Cardiac muscle cell (in vitro differentiated cells and primary cell): ENCODE results near the gene SCTR. TPM values are rescaled to one million over a fixed set of nuclear protein-coding genes. Genes with fewer than 3 reads are reported as not detected.

ENCODE experiments used
- DNase-seq, 2 donors: peaks; one replicate each; pipeline versions ENCODE4 v3.0.0 to v3.0.0-alpha.2; 2010 to 2017; ENCODE audit warnings: low read depth in 1 of 2, low spot score in 1 of 2
- H3K27ac ChIP-seq: fragments of 200-600 bp; sonication (generic); 2 replicates; pipeline ENCODE4 v1.5.1; 2016
- H3K27me3 ChIP-seq: fragments of 200-600 bp; sonication (generic); 2 replicates; pipeline ENCODE4 v1.6.0; 2016; ENCODE audit warnings: control low read depth
- H3K36me3 ChIP-seq: fragments of 200-600 bp; sonication (generic); 2 replicates; pipeline ENCODE4 v1.5.1; 2016; ENCODE audit warnings: control low read depth
- H3K4me1 ChIP-seq: fragments of 200-600 bp; sonication (generic); 2 replicates; pipeline ENCODE4 v1.8.1; 2017; ENCODE audit warnings: low read depth, mild to moderate bottlenecking, mixed run types
- H3K4me3 ChIP-seq: fragments of 200-600 bp; sonication (generic); 2 replicates; pipeline ENCODE4 v1.5.1; 2016; ENCODE audit warnings: mild to moderate bottlenecking
- H3K9me3 ChIP-seq: fragments of 200-600 bp; sonication (generic); 2 replicates; pipeline ENCODE4 v1.5.1; 2017; ENCODE audit warnings: low read depth, mild to moderate bottlenecking, control low read depth
- CTCF ChIP-seq: IDR thresholded peaks from 2 replicates; pipeline ENCODE4 v1.5.1; 2012; ENCODE audit warnings: low read depth, mild to moderate bottlenecking, low read length
- polyA plus RNA-seq: library from polyadenylated mRNA; unstranded; fragments of >200 nt; fragmentation: Nextera tagmentation; extraction: Ambion mirVana; gene quantifications from 2 replicates; pipeline ENCODE4 v1.2.1, GENCODE V29; 2016
- total RNA-seq: library from RNA; depleted of rRNA; stranded (reverse); fragments of >200 nt; gene quantifications from 2 replicates; pipeline ENCODE4 v1.2.3, GENCODE V29; 2016

Gene SCTR
- total and polyA plus RNA-seq, 2 experiments from 2014 or later, result 0.09 TPM; not detected in 1

DNA sequence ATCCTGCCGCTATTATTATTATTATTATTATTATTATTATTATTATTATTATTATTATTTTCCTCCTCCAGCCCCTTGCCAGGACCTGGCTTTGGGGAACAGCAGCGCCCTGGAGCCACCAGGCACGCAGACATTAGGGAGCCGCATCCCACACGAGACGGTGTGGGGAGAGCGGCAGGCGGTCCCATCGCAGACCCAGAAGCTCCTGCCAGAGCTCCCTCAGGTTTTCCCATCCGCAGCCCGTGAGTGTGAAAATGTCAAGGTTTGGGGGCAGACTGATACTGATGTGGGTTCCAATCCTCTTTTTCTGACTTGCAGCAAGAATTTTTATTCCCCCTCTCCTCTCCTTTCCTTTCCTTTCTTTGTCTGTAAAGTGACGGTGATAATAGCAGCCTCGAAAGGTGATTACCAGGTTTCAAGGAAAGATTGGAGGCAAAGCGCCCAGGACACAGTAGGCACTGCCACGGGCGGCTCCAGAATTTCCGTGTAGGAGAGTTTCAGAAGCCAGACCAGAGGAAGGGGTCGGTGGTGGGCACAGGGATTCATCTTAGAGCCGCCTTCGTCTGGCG is 816 bp downstream of the SCTR start:
- TF ChIP-seq CTCF, result no peak
- no peak overlapping the region for H3K27ac ChIP-seq
- DNase-seq, result no peak
- H3K4me3 ChIP-seq, result peak overlapping the region; percentile 29
- no peaks in the 10 kb centered on the region for H3K9me3 ChIP-seq
- no peaks in the 10 kb centered on the region for H3K4me1 ChIP-seq
- H3K27me3 ChIP-seq, result peaks cover 58% of the 10 kb centered on the region
- H3K36me3 ChIP-seq, result no peaks in the 10 kb centered on the region

DNA sequence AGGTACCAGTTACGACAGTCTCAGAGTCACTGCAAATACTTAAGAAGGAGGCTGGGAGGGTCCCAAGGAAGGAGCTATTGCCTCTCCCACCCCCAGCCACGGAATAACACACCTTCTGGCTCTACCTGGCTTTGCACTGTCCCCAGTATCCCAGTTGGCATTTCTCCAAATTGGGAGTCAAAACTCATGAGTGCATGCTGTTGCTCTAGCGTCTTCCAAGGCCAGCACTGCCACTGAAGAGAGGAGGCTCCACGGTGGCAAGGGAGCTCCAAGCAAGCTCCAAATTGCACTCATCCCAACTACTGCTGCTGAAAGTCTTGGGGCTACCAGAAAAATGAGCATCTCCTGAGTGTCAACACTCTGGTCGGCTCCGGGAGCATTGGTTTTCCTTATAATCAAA is 1.6 kb downstream of the SCTR start:
- H3K4me3 ChIP-seq, result no peak overlapping the region
- H3K27ac ChIP-seq, result no peak overlapping the region
- no peak for TF ChIP-seq CTCF
- H3K4me1 ChIP-seq, result no peaks in the 10 kb centered on the region
- no peaks in the 10 kb centered on the region for H3K36me3 ChIP-seq
- no peaks in the 10 kb centered on the region for H3K9me3 ChIP-seq
- no peak for DNase-seq
- peaks cover 58% of the 10 kb centered on the region for H3K27me3 ChIP-seq

- no peak for DNase-seq
- Histone ChIP-seq H3K27ac (no peak overlapping the region), H3K4me1 (no peaks in the 10 kb centered on the region), H3K4me3 (no peak overlapping the region), H3K36me3 (no peaks in the 10 kb centered on the region), H3K9me3 (no peaks in the 10 kb centered on the region), H3K27me3 (peaks cover 58% of the 10 kb centered on the region)
- no peak for TF ChIP-seq CTCF
Measured at GRCh38 chr2:119521433-119522050, 2.7 kb downstream of the SCTR start.

GRCh38 chr2:119520696-119521432 is 3.4 kb downstream of the SCTR start:
- Histone ChIP-seq H3K36me3 (no peaks in the 10 kb centered on the region), H3K4me1 (no peaks in the 10 kb centered on the region), H3K27me3 (peaks cover 55% of the 10 kb centered on the region), H3K27ac (no peak overlapping the region), H3K4me3 (no peak overlapping the region), H3K9me3 (no peaks in the 10 kb centered on the region)
- DNase-seq, result peak in 1 of 2 donors; percentile 37
- TF ChIP-seq CTCF, result no peak

- H3K9me3 ChIP-seq, result no peaks in the 10 kb centered on the region
- H3K36me3 ChIP-seq, result no peaks in the 10 kb centered on the region
- H3K4me1 ChIP-seq, result no peaks in the 10 kb centered on the region
- no peak for DNase-seq
- no peak overlapping the region for H3K4me3 ChIP-seq
- no peak for TF ChIP-seq CTCF
- H3K27ac ChIP-seq, result no peak overlapping the region
- peaks cover 37% of the 10 kb centered on the region for H3K27me3 ChIP-seq
Measured at GRCh38 chr2:119519057-119519408, 5.2 kb downstream of the SCTR start.
